GM21381 (cell line): ENCODE results near the gene OR52I2.

Source experiments
- ATAC-seq: cut with Tn5 transposase; IDR thresholded peaks from one replicate; pipeline ENCODE4 v1.9.1; 2021; ENCODE audit warnings: mild to moderate bottlenecking, moderate library complexity; ENCODE audit not compliant: unreplicated experiment

OR52I2 gene

GRCh38 chr11:4581443-4581842 is at the start of gene OR52I2:
Gene OR52I2 (plus strand): TSS chr11:4581743.
- ATAC-seq: no peak

- ATAC-seq: peak; percentile 70
These were observed 41.8 kb upstream of the OR52I2 start for GRCh38 chr11:4539603-4540219.

GRCh38 chr11:4541071-4541470 is 40.5 kb upstream of the OR52I2 start:
- ATAC-seq: no peak

- ATAC-seq: no peak
These were observed 38.0 kb upstream of the OR52I2 start for GRCh38 chr11:4543561-4543960.

GRCh38 chr11:4544891-4545290 is 36.7 kb upstream of the OR52I2 start, which contains the start of gene OR52M1:
Gene OR52M1 (plus strand): TSS chr11:4545191. CDS start chr11:4545191, 0 bp downstream.
- no peak for ATAC-seq

GRCh38 chr11:4546878-4547277 is 34.7 kb upstream of the OR52I2 start:
- no peak for ATAC-seq

- no peak for ATAC-seq
These were observed 34.1 kb upstream of the OR52I2 start for GRCh38 chr11:4547416-4547815.

GRCh38 chr11:4551346-4551979 is 30.1 kb upstream of the OR52I2 start:
- ATAC-seq: no peak

- ATAC-seq: no peak
These were observed 21.8 kb upstream of the OR52I2 start for GRCh38 chr11:4559527-4560440.

GRCh38 chr11:4560467-4560866 is 21.1 kb upstream of the OR52I2 start:
- ATAC-seq: no peak

GRCh38 chr11:4565371-4565770 is 16.2 kb upstream of the OR52I2 start:
- no peak for ATAC-seq

GRCh38 chr11:4569075-4569474 is 12.5 kb upstream of the OR52I2 start:
- no peak for ATAC-seq

GRCh38 chr11:4576880-4577279 is 4.7 kb upstream of the OR52I2 start:
- no peak for ATAC-seq

- no peak for ATAC-seq
These were observed 3.8 kb upstream of the OR52I2 start for GRCh38 chr11:4577761-4578160.

GRCh38 chr11:4578624-4579023 is 2.9 kb upstream of the OR52I2 start:
- no peak for ATAC-seq

GRCh38 chr11:4580124-4580523 is 1.4 kb upstream of the OR52I2 start:
- no peak for ATAC-seq

GRCh38 chr11:4589017-4589416 is 7.5 kb downstream of the OR52I2 start:
- no peak for ATAC-seq

GRCh38 chr11:4593739-4594138 is 12.2 kb downstream of the OR52I2 start, which contains the start of gene OR52I1:
Gene OR52I1 (plus strand): TSS chr11:4594039. CDS start chr11:4594039, 0 bp downstream.
- no peak for ATAC-seq

- ATAC-seq: no peak
These were observed 23.5 kb downstream of the OR52I2 start for GRCh38 chr11:4605057-4605456.

- no peak for ATAC-seq
These were observed 24.9 kb downstream of the OR52I2 start for GRCh38 chr11:4606231-4607015.

- no peak for ATAC-seq
These were observed 25.6 kb downstream of the OR52I2 start for GRCh38 chr11:4607096-4607495.
